MM.1S (cell line): ENCODE results near the gene CDC14A.

Experiments
- EZH2 ChIP-seq: fragments of 300-600 bp; sonication (generic); optimal IDR thresholded peaks from 2 replicates; pipeline ENCODE3; 2017; ENCODE audit warnings: low read depth, mild to moderate bottlenecking, antibody characterized with exemption, low read length, mixed read lengths
- EZH2phosphoT487 ChIP-seq: fragments of 300-600 bp; sonication (generic); IDR thresholded peaks from 2 replicates; pipeline ENCODE4 v1.6.1; 2018; ENCODE audit warnings: antibody characterized with exemption, low read length
- TF ChIP-seq, protein P1 (sequence below): fragments of 300-600 bp; sonication (generic); IDR thresholded peaks from 2 replicates; pipeline ENCODE4 v1.5.1; 2016; ENCODE audit warnings: antibody characterized with exemption, low read length, mixed read lengths

DNA sequence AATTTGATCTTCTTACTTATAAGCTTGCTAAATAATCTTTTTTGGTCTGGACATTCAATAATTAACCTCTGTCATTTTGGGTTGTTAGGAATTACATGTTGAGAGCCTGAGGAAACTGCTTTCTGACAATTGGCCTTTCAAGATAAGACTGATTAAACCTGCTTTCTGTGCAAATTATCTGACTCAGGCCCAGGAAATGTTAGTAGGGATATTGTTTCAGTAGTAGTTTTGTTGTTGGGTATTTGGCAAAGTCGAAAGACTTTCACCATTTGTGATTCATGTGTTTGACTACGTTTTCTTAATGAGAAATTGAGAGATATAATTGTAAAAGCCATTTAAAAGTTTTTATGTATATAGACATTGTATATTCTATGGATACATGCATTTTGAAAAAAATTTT is 104.6 kb downstream of the CDC14A start:
- TF ChIP-seq, protein P1, sequence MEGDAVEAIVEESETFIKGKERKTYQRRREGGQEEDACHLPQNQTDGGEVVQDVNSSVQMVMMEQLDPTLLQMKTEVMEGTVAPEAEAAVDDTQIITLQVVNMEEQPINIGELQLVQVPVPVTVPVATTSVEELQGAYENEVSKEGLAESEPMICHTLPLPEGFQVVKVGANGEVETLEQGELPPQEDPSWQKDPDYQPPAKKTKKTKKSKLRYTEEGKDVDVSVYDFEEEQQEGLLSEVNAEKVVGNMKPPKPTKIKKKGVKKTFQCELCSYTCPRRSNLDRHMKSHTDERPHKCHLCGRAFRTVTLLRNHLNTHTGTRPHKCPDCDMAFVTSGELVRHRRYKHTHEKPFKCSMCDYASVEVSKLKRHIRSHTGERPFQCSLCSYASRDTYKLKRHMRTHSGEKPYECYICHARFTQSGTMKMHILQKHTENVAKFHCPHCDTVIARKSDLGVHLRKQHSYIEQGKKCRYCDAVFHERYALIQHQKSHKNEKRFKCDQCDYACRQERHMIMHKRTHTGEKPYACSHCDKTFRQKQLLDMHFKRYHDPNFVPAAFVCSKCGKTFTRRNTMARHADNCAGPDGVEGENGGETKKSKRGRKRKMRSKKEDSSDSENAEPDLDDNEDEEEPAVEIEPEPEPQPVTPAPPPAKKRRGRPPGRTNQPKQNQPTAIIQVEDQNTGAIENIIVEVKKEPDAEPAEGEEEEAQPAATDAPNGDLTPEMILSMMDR = no peak
- no peak for TF ChIP-seq EZH2
- TF ChIP-seq EZH2phosphoT487 = no peak
